Osteoblast (primary cell): Measurements from ENCODE around the gene CFAP410. TPM values are rescaled to one million over a fixed set of nuclear protein-coding genes. Genes with fewer than 3 reads are reported as not detected.
"Not testable (repeated sequence)": the region's sequence is repeated elsewhere in the genome, so short reads cannot be mapped to it uniquely, and the experiment has no call there.

Source experiments
- DNase-seq: peaks from one replicate; pipeline ENCODE4 v3.0.0; 2011; ENCODE audit warnings: low spot score, mixed read lengths; ENCODE audit not compliant: insufficient read length; ENCODE audit errors: missing footprints
- H2AFZ ChIP-seq: 2 replicates; pipeline ENCODE4 v1.6.0; 2011; ENCODE audit warnings: mild to moderate bottlenecking, low read length
- H3K27ac ChIP-seq: 2 replicates; pipeline ENCODE4 v1.5.1; 2011; ENCODE audit warnings: mild to moderate bottlenecking, low read depth, low read length, moderate library complexity
- H3K27me3 ChIP-seq: 2 replicates; pipeline ENCODE4 v1.6.0; 2012; ENCODE audit warnings: mild to moderate bottlenecking, control low read depth, inconsistent platforms, low read length, moderate library complexity; ENCODE audit not compliant: insufficient read depth
- H3K36me3 ChIP-seq: 2 replicates; pipeline ENCODE4 v1.5.1; 2011; ENCODE audit warnings: mild to moderate bottlenecking, low read length, control low read depth, moderate library complexity; ENCODE audit not compliant: insufficient read depth
- H3K4me1 ChIP-seq: 2 replicates; pipeline ENCODE4 v1.5.1; 2011; ENCODE audit warnings: mild to moderate bottlenecking, low read length, control low read depth, moderate library complexity; ENCODE audit not compliant: insufficient read depth
- H3K4me2 ChIP-seq: 2 replicates; pipeline ENCODE4 v1.6.0; 2011; ENCODE audit warnings: mild to moderate bottlenecking, low read length; ENCODE audit not compliant: insufficient read depth
- H3K4me3 ChIP-seq: fragments of 200-600 bp; sonication (generic); 3 replicates; pipeline ENCODE4 v1.5.1; 2012; ENCODE audit warnings: mild to moderate bottlenecking, low read length, inconsistent platforms; ENCODE audit not compliant: insufficient read depth
- H3K79me2 ChIP-seq: 2 replicates; pipeline ENCODE4 v1.6.0; 2012; ENCODE audit warnings: mild to moderate bottlenecking, low read length, control low read depth, inconsistent platforms; ENCODE audit not compliant: insufficient read depth
- H3K9me3 ChIP-seq: 2 replicates; pipeline ENCODE4 v1.5.1; 2011; ENCODE audit warnings: low read depth, low read length, control low read depth
- H4K20me1 ChIP-seq: 2 replicates; pipeline ENCODE4 v1.6.0; 2012; ENCODE audit warnings: mild to moderate bottlenecking, low read length, control low read depth; ENCODE audit not compliant: insufficient read depth
- total RNA-seq: library from RNA; depleted of rRNA; stranded (reverse); fragments of >200 nt; gene quantifications from 2 replicates; pipeline ENCODE4 v1.2.3, GENCODE V29; 2012
- TF ChIP-seq, protein P1 (sequence below): IDR thresholded peaks from 2 replicates; pipeline ENCODE4 v1.5.1; 2011; ENCODE audit warnings: mild to moderate bottlenecking, low read depth, low read length, moderate library complexity; ENCODE audit errors: extremely low read depth

Gene CFAP410
- total RNA-seq, 1 donor = 14.5 TPM

DNA sequence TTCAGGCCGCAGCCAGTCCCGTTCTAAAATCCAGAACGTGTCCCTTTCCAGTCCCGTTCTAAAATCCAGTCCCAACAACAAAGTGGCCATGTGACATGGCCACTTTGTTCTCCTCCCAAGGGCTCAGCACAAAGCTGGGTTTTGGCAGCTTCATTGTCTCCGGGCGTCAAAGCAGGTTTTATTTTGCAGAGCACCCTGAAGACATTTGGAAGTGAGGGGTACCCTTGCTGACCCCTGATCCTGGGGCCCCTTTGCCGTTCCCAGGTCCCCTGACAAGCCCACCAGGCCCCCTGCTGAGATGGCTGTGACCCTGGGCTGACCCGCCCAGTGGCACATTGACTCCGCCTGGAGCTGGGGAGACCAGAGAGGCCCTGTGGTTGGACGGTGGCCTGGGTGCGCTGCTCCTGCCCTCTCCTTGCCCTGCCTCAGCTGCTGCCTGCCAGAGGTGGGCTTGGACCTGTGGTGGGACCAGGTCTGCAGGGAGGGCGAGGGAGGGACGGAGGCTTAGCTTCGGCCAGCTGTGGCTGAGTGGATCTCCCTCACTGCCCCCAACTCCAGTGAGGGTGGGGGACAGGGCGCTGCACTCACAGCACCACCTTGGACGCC lies 35.1 kb downstream of the CFAP410 start:
- no peak overlapping the region for H3K4me2 ChIP-seq
- H3K4me1 ChIP-seq = peaks cover 9% of the 10 kb centered on the region
- H3K36me3 ChIP-seq = no peaks in the 10 kb centered on the region
- H3K27ac ChIP-seq = no peak overlapping the region
- H4K20me1 ChIP-seq = peaks cover 52% of the 10 kb centered on the region
- peaks cover 57% of the 10 kb centered on the region for H3K79me2 ChIP-seq
- no peak overlapping the region for H3K4me3 ChIP-seq
- no peak for DNase-seq
- TF ChIP-seq, protein P1, sequence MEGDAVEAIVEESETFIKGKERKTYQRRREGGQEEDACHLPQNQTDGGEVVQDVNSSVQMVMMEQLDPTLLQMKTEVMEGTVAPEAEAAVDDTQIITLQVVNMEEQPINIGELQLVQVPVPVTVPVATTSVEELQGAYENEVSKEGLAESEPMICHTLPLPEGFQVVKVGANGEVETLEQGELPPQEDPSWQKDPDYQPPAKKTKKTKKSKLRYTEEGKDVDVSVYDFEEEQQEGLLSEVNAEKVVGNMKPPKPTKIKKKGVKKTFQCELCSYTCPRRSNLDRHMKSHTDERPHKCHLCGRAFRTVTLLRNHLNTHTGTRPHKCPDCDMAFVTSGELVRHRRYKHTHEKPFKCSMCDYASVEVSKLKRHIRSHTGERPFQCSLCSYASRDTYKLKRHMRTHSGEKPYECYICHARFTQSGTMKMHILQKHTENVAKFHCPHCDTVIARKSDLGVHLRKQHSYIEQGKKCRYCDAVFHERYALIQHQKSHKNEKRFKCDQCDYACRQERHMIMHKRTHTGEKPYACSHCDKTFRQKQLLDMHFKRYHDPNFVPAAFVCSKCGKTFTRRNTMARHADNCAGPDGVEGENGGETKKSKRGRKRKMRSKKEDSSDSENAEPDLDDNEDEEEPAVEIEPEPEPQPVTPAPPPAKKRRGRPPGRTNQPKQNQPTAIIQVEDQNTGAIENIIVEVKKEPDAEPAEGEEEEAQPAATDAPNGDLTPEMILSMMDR = no peak
- H2AFZ ChIP-seq = no peak overlapping the region
- H3K9me3 ChIP-seq = no peaks in the 10 kb centered on the region
- H3K27me3 ChIP-seq = no peaks in the 10 kb centered on the region

DNA sequence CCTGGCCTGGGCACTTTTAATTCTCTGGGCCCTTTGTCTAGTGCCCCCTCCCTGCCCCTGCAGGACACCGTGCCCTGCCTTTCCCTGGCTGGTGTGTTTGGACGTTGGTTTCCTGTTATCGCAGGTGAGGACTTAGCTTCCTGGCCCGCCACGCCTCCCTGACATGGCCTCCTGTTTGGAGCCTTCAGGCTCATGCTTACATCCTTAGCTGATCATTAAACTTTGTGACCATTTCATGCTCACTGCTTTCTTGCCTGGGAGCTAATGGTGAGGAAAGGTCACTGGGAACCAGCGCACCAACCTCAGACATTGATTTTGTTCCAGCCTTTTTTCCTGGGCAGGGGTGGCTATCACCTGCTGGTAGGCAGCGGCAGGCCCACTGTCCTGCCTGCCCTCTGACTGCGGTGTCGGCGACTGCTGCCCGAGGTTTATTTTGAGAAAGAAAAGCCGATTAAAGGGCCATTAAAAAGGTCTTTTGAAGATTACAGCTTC lies 35.7 kb downstream of the CFAP410 start:
- no peak overlapping the region for H3K4me2 ChIP-seq
- H3K9me3 ChIP-seq = no peaks in the 10 kb centered on the region
- H3K79me2 ChIP-seq = peaks cover 57% of the 10 kb centered on the region
- H4K20me1 ChIP-seq = peaks cover 52% of the 10 kb centered on the region
- H2AFZ ChIP-seq = no peak overlapping the region
- no peak for DNase-seq
- H3K27me3 ChIP-seq = no peaks in the 10 kb centered on the region
- no peaks in the 10 kb centered on the region for H3K36me3 ChIP-seq
- H3K27ac ChIP-seq = no peak overlapping the region
- TF ChIP-seq, protein P1 = no peak
- H3K4me3 ChIP-seq = no peak overlapping the region
- peaks cover 10% of the 10 kb centered on the region for H3K4me1 ChIP-seq

DNA sequence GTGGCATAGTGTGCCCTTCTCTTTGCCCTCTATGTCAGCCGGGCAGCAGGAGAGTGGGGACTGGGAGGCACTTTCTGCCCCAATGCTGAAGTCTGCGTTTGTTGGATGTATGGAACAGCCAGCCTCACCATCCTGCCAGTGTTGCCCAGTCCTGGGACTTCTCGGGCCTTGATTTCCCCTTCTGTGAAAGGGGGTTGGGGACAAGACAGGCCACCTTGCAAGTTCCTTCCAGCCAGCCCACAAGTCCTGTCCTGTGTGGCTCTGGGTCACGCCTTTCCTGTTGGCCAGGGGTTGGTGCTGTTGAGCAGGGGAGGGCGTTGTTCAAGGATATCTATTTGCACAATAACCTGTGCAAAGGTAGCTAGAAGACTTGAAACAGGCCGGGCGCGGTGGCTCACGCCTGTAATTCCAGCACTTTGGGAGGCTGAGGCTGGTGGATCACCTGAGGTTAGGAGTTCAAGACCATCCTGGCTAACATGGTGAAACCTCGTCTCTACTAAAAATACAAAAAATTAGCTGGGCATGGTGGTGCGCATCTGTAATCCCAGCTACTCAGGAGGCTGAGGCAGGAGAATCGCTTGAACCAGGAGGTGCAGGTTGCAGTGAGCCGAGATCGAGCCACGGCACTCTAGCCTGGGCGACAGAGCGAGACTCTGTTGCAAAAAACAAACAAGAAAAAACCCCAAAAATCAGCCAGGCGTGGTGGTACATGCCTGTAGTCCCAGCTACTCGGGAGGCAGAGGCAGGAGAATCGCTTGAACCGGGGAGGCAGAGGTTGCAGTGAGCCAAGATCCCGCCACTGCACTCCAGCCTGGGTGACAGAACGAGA lies 36.4 kb downstream of the CFAP410 start:
- H3K4me2 ChIP-seq, H3K9me3 ChIP-seq, H2AFZ ChIP-seq, H3K4me3 ChIP-seq, H3K4me1 ChIP-seq, H3K27me3 ChIP-seq, H3K36me3 ChIP-seq, DNase-seq, H3K27ac ChIP-seq: not testable (repeated sequence)
- peaks cover 50% of the 10 kb centered on the region for H4K20me1 ChIP-seq
- TF ChIP-seq, protein P1 = peak; percentile 10
- peaks cover 57% of the 10 kb centered on the region for H3K79me2 ChIP-seq

DNA sequence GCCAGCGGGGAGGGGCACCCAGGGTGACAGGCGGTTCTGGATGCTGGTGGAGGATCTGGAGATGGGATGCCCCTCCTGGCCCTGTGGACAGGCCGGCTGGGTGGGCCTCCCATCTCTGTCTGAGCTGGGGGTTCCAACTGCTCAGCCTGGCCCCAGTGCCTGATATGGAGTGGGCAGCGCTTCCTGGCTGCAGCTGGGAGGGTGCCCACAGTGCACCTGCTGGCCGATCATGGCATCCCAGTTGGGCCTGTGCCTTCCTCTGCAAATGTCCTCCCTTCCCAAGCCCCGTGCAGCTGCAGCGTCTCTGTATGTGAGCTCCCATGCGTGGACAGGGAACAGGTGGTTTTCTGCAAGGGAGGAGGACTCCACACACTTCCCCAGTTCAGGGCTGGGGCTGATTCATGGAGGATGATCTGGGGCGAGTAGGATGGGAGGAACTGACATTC lies 37.2 kb downstream of the CFAP410 start:
- Histone ChIP-seq H3K27me3 (no peaks in the 10 kb centered on the region), H3K79me2 (peaks cover 55% of the 10 kb centered on the region), H3K4me2 (no peak overlapping the region), H3K4me1 (peaks cover 10% of the 10 kb centered on the region), H3K36me3 (no peaks in the 10 kb centered on the region), H3K27ac (no peak overlapping the region), H2AFZ (no peak overlapping the region), H4K20me1 (peaks cover 45% of the 10 kb centered on the region), H3K9me3 (no peaks in the 10 kb centered on the region), H3K4me3 (no peak overlapping the region)
- no peak for DNase-seq
- TF ChIP-seq, protein P1 = no peak
